ENCODE measurements around the gene ALKBH8. TPM values are rescaled to one million over a fixed set of nuclear protein-coding genes. Genes with fewer than 3 reads are reported as not detected.

ALKBH8 gene
- total and polyA plus RNA-seq, 2 experiments from 2014 or later = 2.7 to 5.2 TPM

GRCh38 chr11:107457205-107457557 lies 108.4 kb downstream of the ALKBH8 start:
- Histone ChIP-seq H3K79me2 (peaks cover 24% of the 10 kb centered on the region), H2AFZ (peak overlapping the region; percentile 68), H3K36me3 (replicated peaks; ENCODE audit: insufficient read depth, low read depth) (no peaks in the 10 kb centered on the region), H3K9me2 (replicated peaks; ENCODE audit: insufficient read depth) (no peaks in the 10 kb centered on the region), H3K27ac (no peak overlapping the region), H3K4me3 (peak overlapping the region; percentile 44), H3K4me1 (ENCODE audit: insufficient read depth) (peaks cover 11% of the 10 kb centered on the region), H3K9me3 (ENCODE audit: low read depth) (no peaks in the 10 kb centered on the region), H4K20me1 (ENCODE audit: insufficient read depth, poor library complexity, severe bottlenecking) (no peaks in the 10 kb centered on the region), H3K27me3 (no peaks in the 10 kb centered on the region), H3K4me2 (peak overlapping the region; percentile 86)
- peak; percentile 17 for DNase-seq (ENCODE audit: low spot score)
- WGBS (ENCODE audit: low lambda C conversion rate, missing lambda C conversion rate) = 0% methylated on average over 6 of the region's 6 CpGs
- TF ChIP-seq EZH2 (IDR thresholded peaks at IDR 0.05; ENCODE audit: borderline replicate concordance) = no peak

- Histone ChIP-seq H3K4me1 (ENCODE audit: insufficient read depth) (peaks cover 11% of the 10 kb centered on the region), H3K79me2 (peaks cover 43% of the 10 kb centered on the region), H3K9me2 (replicated peaks; ENCODE audit: insufficient read depth) (no peaks in the 10 kb centered on the region), H3K36me3 (replicated peaks; ENCODE audit: insufficient read depth, low read depth) (no peaks in the 10 kb centered on the region), H3K9me3 (ENCODE audit: low read depth) (no peaks in the 10 kb centered on the region), H3K4me2 (no peak overlapping the region), H3K27ac (no peak overlapping the region), H3K27me3 (no peaks in the 10 kb centered on the region), H3K4me3 (no peak overlapping the region), H4K20me1 (ENCODE audit: insufficient read depth, poor library complexity, severe bottlenecking) (no peaks in the 10 kb centered on the region), H2AFZ (no peak overlapping the region)
- 98% methylated on average over 5 of the region's 5 CpGs for WGBS (ENCODE audit: low lambda C conversion rate, missing lambda C conversion rate)
- TF ChIP-seq CTCF (IDR thresholded peaks at IDR 0.05; ENCODE audit: poor library complexity) (no peak), EZH2phosphoT487 (IDR thresholded peaks at IDR 0.05; ENCODE audit: low read depth, severe bottlenecking, unreplicated experiment) (no peak), EZH2 (IDR thresholded peaks at IDR 0.05; ENCODE audit: borderline replicate concordance) (no peak)
- DNase-seq (ENCODE audit: low spot score) = no peak
Measured at GRCh38 chr11:107453594-107454286, 111.8 kb downstream of the ALKBH8 start.

Other genes starting within 250 kb of the ALKBH8 start
- 14.0 and 14.1 TPM in 2 replicates for gene CWF19L2, start 107.9 kb downstream of the ALKBH8 start, total RNA-seq
- gene CWF19L2, start 107.9 kb downstream of the ALKBH8 start, polyA plus RNA-seq = 4.3 and 4.4 TPM in 2 replicates
- 3.1 and 3.8 TPM in 2 replicates for gene ELMOD1, start 25.4 kb upstream of the ALKBH8 start, total RNA-seq
- gene ELMOD1, start 25.4 kb upstream of the ALKBH8 start, polyA plus RNA-seq = 3.1 and 5.3 TPM in 2 replicates
- 3.1 and 13.7 TPM in 2 replicates for gene SLN, start 146.3 kb upstream of the ALKBH8 start, total RNA-seq
- gene SLN, start 146.3 kb upstream of the ALKBH8 start, polyA plus RNA-seq = 15.8 and 56.5 TPM in 2 replicates

Measured in hepatocyte (in vitro differentiated cells).